Stimulated activated CD4-positive, alpha-beta T cell treated with anti-CD3 and anti-CD28 coated beads, Interleukin-2, amount 100 ng/mL, for 4 hours (primary cell): ENCODE results near the gene FAT3.

Experiments used
- DNase-seq: peaks from one replicate; pipeline ENCODE4 v3.0.0-alpha.2; 2020; ENCODE audit warnings: low read depth

FAT3 gene

GRCh38 chr11:92227959-92228935 lies 3.6 kb downstream of the FAT3 start:
- DNase-seq = no peak

- no peak for DNase-seq
These were observed 12.2 kb downstream of the FAT3 start for GRCh38 chr11:92236856-92237255.

GRCh38 chr11:92240916-92241315 lies 16.3 kb downstream of the FAT3 start:
- no peak for DNase-seq

- no peak for DNase-seq
These were observed 21.2 kb downstream of the FAT3 start for GRCh38 chr11:92245700-92246271.

GRCh38 chr11:92246630-92247029 lies 22.0 kb downstream of the FAT3 start:
- no peak for DNase-seq

- no peak for DNase-seq
These were observed 24.6 kb downstream of the FAT3 start for GRCh38 chr11:92249156-92249753.

- DNase-seq = no peak
These were observed 27.4 kb downstream of the FAT3 start for GRCh38 chr11:92251980-92252379.

- DNase-seq = no peak
These were observed 28.8 kb downstream of the FAT3 start for GRCh38 chr11:92253421-92253820.

GRCh38 chr11:92253945-92254344 lies 29.3 kb downstream of the FAT3 start:
- DNase-seq = no peak

GRCh38 chr11:92257536-92257935 lies 32.9 kb downstream of the FAT3 start:
- DNase-seq = no peak

GRCh38 chr11:92259861-92260260 lies 35.2 kb downstream of the FAT3 start:
- no peak for DNase-seq

- no peak for DNase-seq
These were observed 39.7 kb downstream of the FAT3 start for GRCh38 chr11:92264350-92264749.

GRCh38 chr11:92266806-92267205 lies 42.2 kb downstream of the FAT3 start:
- no peak for DNase-seq

GRCh38 chr11:92267278-92267677 lies 42.7 kb downstream of the FAT3 start:
- no peak for DNase-seq

- no peak for DNase-seq
These were observed 43.4 kb downstream of the FAT3 start for GRCh38 chr11:92267968-92268367.

- DNase-seq = no peak
These were observed 43.9 kb downstream of the FAT3 start for GRCh38 chr11:92268546-92268945.

GRCh38 chr11:92269021-92269420 lies 44.4 kb downstream of the FAT3 start:
- no peak for DNase-seq

- DNase-seq = no peak
These were observed 45.2 kb downstream of the FAT3 start for GRCh38 chr11:92269841-92270240.

- no peak for DNase-seq
These were observed 48.0 kb downstream of the FAT3 start for GRCh38 chr11:92272651-92273050.
